Measurements from ENCODE around the gene DYSF.
A peak's percentile ranks its signal among the peaks of the same experiment; 100 is the strongest.

DNA sequence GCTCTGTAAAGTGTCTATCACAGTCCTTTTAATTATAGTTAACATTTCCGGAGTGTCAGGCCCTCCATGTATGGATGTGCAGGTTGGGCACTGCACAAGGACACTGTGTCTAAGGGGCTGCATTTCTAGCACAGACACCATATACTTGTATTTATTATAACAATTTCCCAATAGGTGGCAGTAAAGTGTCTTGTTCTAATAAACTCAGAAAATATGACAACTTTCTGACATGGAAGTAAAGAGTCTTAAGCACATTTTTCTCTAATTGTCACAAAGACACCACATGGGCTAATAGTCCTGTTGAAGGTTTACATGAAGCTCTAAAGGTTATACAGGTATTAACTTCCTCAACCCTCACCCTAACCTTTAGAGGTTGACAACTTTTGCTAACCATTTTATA lies 156.6 kb downstream of the DYSF start:
- TF ChIP-seq ATF3 (IDR thresholded peaks at IDR 0.05) (no peak), REST (IDR thresholded peaks at IDR 0.05; ENCODE audit: low read depth) (no peak), YY1 (IDR thresholded peaks at IDR 0.05; ENCODE audit: extremely low read depth, insufficient replicate concordance, low read depth, low read length) (no peak), RAD21 (IDR thresholded peaks at IDR 0.05; ENCODE audit: low read depth) (peak; percentile 68)
- TF ChIP-seq, protein P1, sequence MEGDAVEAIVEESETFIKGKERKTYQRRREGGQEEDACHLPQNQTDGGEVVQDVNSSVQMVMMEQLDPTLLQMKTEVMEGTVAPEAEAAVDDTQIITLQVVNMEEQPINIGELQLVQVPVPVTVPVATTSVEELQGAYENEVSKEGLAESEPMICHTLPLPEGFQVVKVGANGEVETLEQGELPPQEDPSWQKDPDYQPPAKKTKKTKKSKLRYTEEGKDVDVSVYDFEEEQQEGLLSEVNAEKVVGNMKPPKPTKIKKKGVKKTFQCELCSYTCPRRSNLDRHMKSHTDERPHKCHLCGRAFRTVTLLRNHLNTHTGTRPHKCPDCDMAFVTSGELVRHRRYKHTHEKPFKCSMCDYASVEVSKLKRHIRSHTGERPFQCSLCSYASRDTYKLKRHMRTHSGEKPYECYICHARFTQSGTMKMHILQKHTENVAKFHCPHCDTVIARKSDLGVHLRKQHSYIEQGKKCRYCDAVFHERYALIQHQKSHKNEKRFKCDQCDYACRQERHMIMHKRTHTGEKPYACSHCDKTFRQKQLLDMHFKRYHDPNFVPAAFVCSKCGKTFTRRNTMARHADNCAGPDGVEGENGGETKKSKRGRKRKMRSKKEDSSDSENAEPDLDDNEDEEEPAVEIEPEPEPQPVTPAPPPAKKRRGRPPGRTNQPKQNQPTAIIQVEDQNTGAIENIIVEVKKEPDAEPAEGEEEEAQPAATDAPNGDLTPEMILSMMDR (IDR thresholded peaks at IDR 0.05 in 2 of 3, conservative IDR thresholded peaks at IDR 0.05 in 1 of 3; ENCODE audit: borderline replicate concordance in 1 of 3, insufficient read depth in 1 of 3, low read depth in 2 of 3, low read length in 2 of 3) = peak; percentile 8 to 61 (median 53); a peak in 3 of 6 replicates
